SH-SY5Y (cell line): ENCODE measurements around the gene ZNF605.

Experiments
- GATA2 ChIP-seq: IDR thresholded peaks from 2 replicates; pipeline ENCODE4 v1.6.1; 2011; ENCODE audit warnings: mild to moderate bottlenecking, low read depth, low read length
- GATA3 ChIP-seq: IDR thresholded peaks from 2 replicates; pipeline ENCODE4 v1.6.1; 2011; ENCODE audit warnings: low read depth, mild to moderate bottlenecking, low read length, moderate library complexity

GRCh38 chr12:132951649-132952048 is 4.5 kb downstream of the ZNF605 start:
- TF ChIP-seq GATA2: no peak
- no peak for TF ChIP-seq GATA3
